CD8-positive, alpha-beta memory T cell (primary cell): Measurements from ENCODE around the gene KLHDC10. TPM values are rescaled to one million over a fixed set of nuclear protein-coding genes. Genes with fewer than 3 reads are reported as not detected.
"Not testable (repeated sequence)": the region's sequence is repeated elsewhere in the genome, so short reads cannot be mapped to it uniquely, and the experiment has no call there.

ENCODE experiments used
- CTCF ChIA-PET: fragments of 350-600 bp; sonication (Branson Sonifier 250); formaldehyde crosslinking; loops from one replicate; lab custom pipeline; 2021; ENCODE audit warnings: antibody characterized with exemption; lab: Charles Lee
- POLR2A ChIA-PET: fragments of 350-600 bp; sonication (Branson Sonifier 250); formaldehyde crosslinking; loops from one replicate; lab custom pipeline; 2021; ENCODE audit warnings: antibody characterized with exemption; lab: Charles Lee
- DNase-seq, 5 donors: peaks; one replicate each; pipeline versions ENCODE4 v3.0.0 to v3.0.0-alpha.2; 2020 to 2022; ENCODE audit warnings: mixed read lengths in 1 of 5
- H3K27ac ChIP-seq: one replicate; pipeline ENCODE4 v1.7.0; 2013; ENCODE audit warnings: low read depth, mild to moderate bottlenecking, low read length, moderate library complexity
- H3K27me3 ChIP-seq: 2 replicates; pipeline ENCODE4 v1.7.0; 2013; ENCODE audit warnings: low read length, mild to moderate bottlenecking; ENCODE audit not compliant: insufficient read depth, poor library complexity, severe bottlenecking
- H3K36me3 ChIP-seq: 2 replicates; pipeline ENCODE4 v1.7.0; 2013; ENCODE audit warnings: mild to moderate bottlenecking, low read length, moderate library complexity; ENCODE audit not compliant: insufficient read depth
- H3K4me1 ChIP-seq: 2 replicates; pipeline ENCODE4 v1.7.0; 2013; ENCODE audit warnings: mild to moderate bottlenecking, low read length, moderate library complexity; ENCODE audit not compliant: insufficient read depth
- H3K4me3 ChIP-seq: 2 replicates; pipeline ENCODE4 v1.7.0; 2013; ENCODE audit warnings: mild to moderate bottlenecking, low read length
- H3K9me3 ChIP-seq: 2 replicates; pipeline ENCODE4 v1.7.0; 2013; ENCODE audit warnings: mild to moderate bottlenecking, low read length
- H3K27ac Mint-ChIP-seq, 8 donors: one replicate each; pipeline ENCODE4 v1.8.0; 2020 to 2021; ENCODE audit warnings: mixed read lengths in 8 of 8, mild to moderate bottlenecking in 6 of 8, inconsistent platforms in 3 of 8, moderate library complexity in 3 of 8
- H3K27me3 Mint-ChIP-seq, 2 donors: one replicate each; pipeline ENCODE4 v1.8.0; 2020 to 2021; ENCODE audit warnings: mixed read lengths in 2 of 2, mild to moderate bottlenecking in 1 of 2, moderate library complexity in 1 of 2
- H3K36me3 Mint-ChIP-seq, 3 donors: one replicate each; pipeline ENCODE4 v1.8.0; 2020 to 2021; ENCODE audit warnings: mixed read lengths in 3 of 3, inconsistent platforms in 1 of 3, mild to moderate bottlenecking in 1 of 3
- H3K4me1 Mint-ChIP-seq, 3 donors: one replicate each; pipeline ENCODE4 v1.8.0; 2020 to 2021; ENCODE audit warnings: mixed read lengths in 3 of 3, inconsistent platforms in 1 of 3, mild to moderate bottlenecking in 1 of 3
- H3K4me3 Mint-ChIP-seq, 7 donors: one replicate each; pipeline ENCODE4 v1.8.0; 2020 to 2021; ENCODE audit warnings: mixed read lengths in 7 of 7, mild to moderate bottlenecking in 6 of 7, moderate library complexity in 4 of 7, inconsistent platforms in 2 of 7
- H3K9me3 Mint-ChIP-seq, 5 donors: one replicate each; pipeline ENCODE4 v1.8.0; 2020 to 2022; ENCODE audit warnings: mixed read lengths in 5 of 5, mild to moderate bottlenecking in 3 of 5, moderate library complexity in 2 of 5, inconsistent platforms in 1 of 5
- polyA plus RNA-seq: library from polyadenylated mRNA; unstranded; fragments of 300-500 nt; fragmentation: Illumina TruSeq; gene quantifications from one replicate; pipeline ENCODE4 v1.2.3, GENCODE V29; 2021
- total RNA-seq, 2 experiments: library from RNA; stranded (reverse); gene quantifications; one replicate each; pipeline ENCODE4 v1.2.3, GENCODE V29; 2021

The KLHDC10 gene
- total and polyA plus RNA-seq, 3 experiments from 2014 or later, result 2.2 to 19.2 (median 18.7) TPM

GRCh38 chr7:130181263-130181605, 110.9 kb downstream of the KLHDC10 start:
- ChIA-PET CTCF (no interaction called here), POLR2A (no interaction called here)
- no peaks in the 10 kb centered on the region for H3K4me1 ChIP-seq
- no peak overlapping the region for H3K4me3 Mint-ChIP-seq
- no peak overlapping the region for H3K4me3 ChIP-seq
- no peak overlapping the region for H3K27ac ChIP-seq
- H3K36me3 ChIP-seq, result peaks cover 34% of the 10 kb centered on the region
- no peaks in the 10 kb centered on the region for H3K9me3 Mint-ChIP-seq
- H3K27ac Mint-ChIP-seq, result no peak overlapping the region
- H3K27me3 Mint-ChIP-seq, result no peaks in the 10 kb centered on the region
- H3K9me3 ChIP-seq, result no peaks in the 10 kb centered on the region
- no peaks in the 10 kb centered on the region for H3K27me3 ChIP-seq
- peaks cover 5 to 13% (median 10%) of the 10 kb centered on the region in 3 donors for H3K4me1 Mint-ChIP-seq
- peaks cover 8 to 71% (median 29%) of the 10 kb centered on the region in 3 donors for H3K36me3 Mint-ChIP-seq
- DNase-seq, result no peak

- ChIA-PET CTCF (no interaction called here), POLR2A (no interaction called here)
- H3K27me3 ChIP-seq, result no peaks in the 10 kb centered on the region
- Mint-ChIP-seq H3K27me3 (no peaks in the 10 kb centered on the region), H3K36me3 (peaks cover 8 to 71% (median 27%) of the 10 kb centered on the region in 3 donors), H3K9me3 (no peaks in the 10 kb centered on the region), H3K4me3 (no peak overlapping the region), H3K4me1 (peaks cover 8 to 20% (median 10%) of the 10 kb centered on the region in 3 donors), H3K27ac (no peak overlapping the region)
- H3K9me3 ChIP-seq, result no peaks in the 10 kb centered on the region
- DNase-seq, result no peak
- H3K36me3 ChIP-seq, result peaks cover 37% of the 10 kb centered on the region
- no peak overlapping the region for H3K27ac ChIP-seq
- no peak overlapping the region for H3K4me3 ChIP-seq
- H3K4me1 ChIP-seq, result no peaks in the 10 kb centered on the region
Measured at GRCh38 chr7:130182990-130183389, 112.7 kb downstream of the KLHDC10 start.

- H3K9me3 ChIP-seq, H3K4me1 ChIP-seq, POLR2A ChIA-PET, H3K4me3 Mint-ChIP-seq, H3K27ac Mint-ChIP-seq, CTCF ChIA-PET, H3K27me3 Mint-ChIP-seq, H3K4me3 ChIP-seq, DNase-seq, H3K9me3 Mint-ChIP-seq, H3K27ac ChIP-seq, H3K27me3 ChIP-seq: not testable (repeated sequence)
- H3K4me1 Mint-ChIP-seq, result peaks cover 10 to 25% (median 16%) of the 10 kb centered on the region in 3 donors
- peaks cover 37% of the 10 kb centered on the region for H3K36me3 ChIP-seq
- peaks cover 8 to 68% (median 24%) of the 10 kb centered on the region in 3 donors for H3K36me3 Mint-ChIP-seq
Measured at GRCh38 chr7:130184349-130184748, 114.0 kb downstream of the KLHDC10 start.

Other genes starting within 250 kb of the KLHDC10 start
- 10 to 100 TPM; 15.3 to 21.5 TPM for gene UBE2H, start 117.6 kb upstream of the KLHDC10 start, total RNA-seq
- 45.2 TPM for gene UBE2H, start 117.6 kb upstream of the KLHDC10 start, polyA plus RNA-seq
- gene ZC3HC1, start 19.2 kb upstream of the KLHDC10 start, total RNA-seq, result 10 to 100 TPM; 27.4 to 28.0 TPM
- 10.5 TPM for gene ZC3HC1, start 19.2 kb upstream of the KLHDC10 start, polyA plus RNA-seq
- 10 to 100 TPM; 52.1 to 55.7 TPM for gene TMEM209, start 134.9 kb downstream of the KLHDC10 start, total RNA-seq
- 43.1 TPM for gene TMEM209, start 134.9 kb downstream of the KLHDC10 start, polyA plus RNA-seq
- not detected for gene SSMEM1, start 137.3 kb downstream of the KLHDC10 start, total RNA-seq
- not detected for gene SSMEM1, start 137.3 kb downstream of the KLHDC10 start, polyA plus RNA-seq
- gene CPA2, start 196.3 kb downstream of the KLHDC10 start, total RNA-seq, result not detected
- gene CPA2, start 196.3 kb downstream of the KLHDC10 start, polyA plus RNA-seq, result not detected
- gene CPA4, start 222.6 kb downstream of the KLHDC10 start, total RNA-seq, result not detected
- not detected for gene CPA4, start 222.6 kb downstream of the KLHDC10 start, polyA plus RNA-seq